H1 (cell line): Measurements from ENCODE around the gene DHFR2. TPM values are rescaled to one million over a fixed set of nuclear protein-coding genes. Genes with fewer than 3 reads are reported as not detected.
"Not testable (repeated sequence)": the region's sequence is repeated elsewhere in the genome, so short reads cannot be mapped to it uniquely, and the experiment has no call there.

Source experiments
- CTCF ChIA-PET: fragments of 300-600 bp; sonication (Branson Sonifier 250); formaldehyde crosslinking; loops from one replicate; lab custom pipeline; 2021; ENCODE audit not compliant: partially characterized antibody; lab: Charles Lee
- POLR2A ChIA-PET: fragments of 300-600 bp; sonication (Branson Sonifier 250); formaldehyde crosslinking; loops from one replicate; lab custom pipeline; 2021; ENCODE audit warnings: inconsistent platforms; ENCODE audit not compliant: partially characterized antibody; lab: Charles Lee
- DNase-seq, 2 experiments: peaks; one replicate each; pipeline versions ENCODE4 v3.0.0 to v3.0.0-alpha.2; 2010 to 2022; ENCODE audit warnings: low spot score in 2 of 2, low read depth in 1 of 2, mixed read lengths in 1 of 2
- FAIRE-seq: peaks from 2 replicates; lab custom pipeline; 2011; peaks lifted over from hg19 to GRCh38; lab: Jason Lieb, UNC
- H2AFZ ChIP-seq: 2 replicates; pipeline ENCODE4 v1.8.1; 2012; ENCODE audit warnings: low read length, inconsistent platforms
- H2AK5ac ChIP-seq: 2 replicates; pipeline ENCODE4 v1.6.1; 2013; ENCODE audit warnings: low read depth, low read length
- H2BK120ac ChIP-seq: replicated peaks from 2 replicates; pipeline ENCODE3; 2013; ENCODE audit warnings: low read depth, low read length, inconsistent platforms
- H2BK12ac ChIP-seq: 2 replicates; pipeline ENCODE4 v1.6.1; 2013; ENCODE audit warnings: low read depth, low read length
- H2BK15ac ChIP-seq: 2 replicates; pipeline ENCODE4 v1.6.1; 2013; ENCODE audit warnings: low read length
- H2BK20ac ChIP-seq: 2 replicates; pipeline ENCODE4 v1.6.1; 2013; ENCODE audit warnings: low read length
- H2BK5ac ChIP-seq: 2 replicates; pipeline ENCODE4 v1.6.1; 2013; ENCODE audit warnings: low read depth, low read length
- H3K14ac ChIP-seq: 2 replicates; pipeline ENCODE4 v1.6.1; 2013; ENCODE audit warnings: inconsistent platforms; ENCODE audit not compliant: insufficient read length
- H3K18ac ChIP-seq: 2 replicates; pipeline ENCODE4 v1.6.1; 2013; ENCODE audit warnings: low read length; ENCODE audit errors: extremely low read depth
- H3K23ac ChIP-seq: 2 replicates; pipeline ENCODE4 v1.6.1; 2013; ENCODE audit warnings: inconsistent platforms; ENCODE audit not compliant: insufficient read length
- H3K23me2 ChIP-seq: 2 replicates; pipeline ENCODE4 v1.6.1; 2013; ENCODE audit warnings: low read depth, low read length
- H3K27ac ChIP-seq: 2 replicates; pipeline ENCODE4 v1.6.1; 2011; ENCODE audit warnings: low read depth, low read length, inconsistent platforms
- H3K27me3 ChIP-seq, 4 experiments: replicated peaks in 1 of 4; 1 replicate in 1 of 4; 2 replicates in 3 of 4; pipeline versions ENCODE4 v1.6.1 to v1.8.1; 2011 to 2013; ENCODE audit warnings: low read length in 3 of 4, mild to moderate bottlenecking in 3 of 4, inconsistent platforms in 2 of 4, mixed read lengths in 2 of 4, moderate library complexity in 1 of 4; ENCODE audit not compliant: control insufficient read depth in 3 of 4, insufficient read depth in 3 of 4; ENCODE audit errors: extremely low read depth in 1 of 4
- H3K36me3 ChIP-seq, 4 experiments: 2 replicates each; pipeline versions ENCODE4 v1.6.1 to v1.8.1; 2011 to 2013; ENCODE audit warnings: mild to moderate bottlenecking in 4 of 4, low read length in 3 of 4, moderate library complexity in 2 of 4, control low read depth in 1 of 4, inconsistent platforms in 1 of 4; ENCODE audit not compliant: insufficient read depth in 4 of 4, control insufficient read depth in 2 of 4
- H3K4ac ChIP-seq: replicated peaks from 2 replicates; pipeline ENCODE3; 2013; ENCODE audit warnings: low read length, low read depth, mixed read lengths, inconsistent platforms; ENCODE audit not compliant: insufficient read length
- H3K4me1 ChIP-seq, 4 experiments: replicated peaks in 1 of 4; 1 replicate in 1 of 4; 2 replicates in 3 of 4; pipeline versions ENCODE4 v1.6.1 to v1.8.1; 2011 to 2013; ENCODE audit warnings: low read length in 3 of 4, inconsistent platforms in 2 of 4, mixed read lengths in 1 of 4; ENCODE audit not compliant: insufficient read depth in 4 of 4, control insufficient read depth in 3 of 4
- H3K4me2 ChIP-seq, 2 experiments: 2 replicates each; pipeline versions ENCODE4 v1.6.1 to v1.8.1; 2011 to 2013; ENCODE audit warnings: low read depth in 2 of 2, low read length in 2 of 2, control low read depth in 1 of 2, inconsistent platforms in 1 of 2, mild to moderate bottlenecking in 1 of 2; ENCODE audit not compliant: insufficient read depth in 1 of 2
- H3K4me3 ChIP-seq, 4 experiments: fragments of 200-600, 300-600 bp in 1 of 4; sonication (generic), shearing (Covaris generic), sonication (Bioruptor Twin) in 1 of 4; 2 replicates each; pipeline versions ENCODE4 v1.5.1 to v1.8.1; 2011 to 2016; ENCODE audit warnings: low read length in 4 of 4, low read depth in 3 of 4, control low read depth in 2 of 4, inconsistent platforms in 2 of 4, mild to moderate bottlenecking in 2 of 4, mixed read lengths in 1 of 4, moderate library complexity in 1 of 4; ENCODE audit not compliant: insufficient read depth in 2 of 4; ENCODE audit errors: extremely low read depth in 1 of 4
- H3K56ac ChIP-seq: replicated peaks from 2 replicates; pipeline ENCODE3; 2013; ENCODE audit warnings: low read depth, mild to moderate bottlenecking, mixed read lengths, low read length, inconsistent platforms; ENCODE audit not compliant: insufficient read length
- H3K79me1 ChIP-seq: 2 replicates; pipeline ENCODE4 v1.6.1; 2013; ENCODE audit warnings: low read depth, low read length, control low read depth
- H3K79me2 ChIP-seq, 2 experiments: 2 replicates each; pipeline versions ENCODE4 v1.6.1 to v1.8.1; 2012 to 2013; ENCODE audit warnings: low read length in 2 of 2, mild to moderate bottlenecking in 2 of 2, inconsistent platforms in 1 of 2; ENCODE audit not compliant: insufficient read depth in 2 of 2, control insufficient read depth in 1 of 2
- H3K9ac ChIP-seq, 4 experiments: replicated peaks in 1 of 4; 1 replicate in 1 of 4; 2 replicates in 3 of 4; pipeline versions ENCODE4 v1.6.1 to v1.8.1; 2011 to 2013; ENCODE audit warnings: low read depth in 3 of 4, low read length in 3 of 4, control low read depth in 2 of 4, mild to moderate bottlenecking in 2 of 4, moderate library complexity in 2 of 4, inconsistent platforms in 1 of 4; ENCODE audit errors: extremely low read depth in 1 of 4
- H3K9me3 ChIP-seq, 2 experiments: 2 replicates each; pipeline versions ENCODE4 v1.6.1 to v1.8.1; 2012 to 2013; ENCODE audit warnings: mild to moderate bottlenecking in 2 of 2, moderate library complexity in 2 of 2, control low read depth in 1 of 2, inconsistent platforms in 1 of 2, low read depth in 1 of 2, low read length in 1 of 2, mixed read lengths in 1 of 2; ENCODE audit not compliant: insufficient read depth in 2 of 2
- H4K20me1 ChIP-seq, 2 experiments: replicated peaks in 1 of 2; 2 replicates each; pipeline versions ENCODE3 to v1.8.1; 2011 to 2013; ENCODE audit warnings: inconsistent platforms in 2 of 2, low read length in 2 of 2, mild to moderate bottlenecking in 1 of 2; ENCODE audit not compliant: insufficient read depth in 2 of 2, control insufficient read depth in 1 of 2
- H4K5ac ChIP-seq: 2 replicates; pipeline ENCODE4 v1.6.1; 2013; ENCODE audit warnings: low read length, low read depth, mixed read lengths, inconsistent platforms; ENCODE audit not compliant: insufficient read length
- H4K8ac ChIP-seq: 2 replicates; pipeline ENCODE4 v1.8.0; 2013; ENCODE audit warnings: mild to moderate bottlenecking, moderate library complexity, low read length, inconsistent platforms; ENCODE audit not compliant: insufficient read depth; ENCODE audit errors: extremely low read depth
- H4K91ac ChIP-seq: replicated peaks from 2 replicates; pipeline ENCODE3; 2013; ENCODE audit warnings: low read length, mixed read lengths, inconsistent platforms; ENCODE audit not compliant: insufficient read length
- SAP30 ChIP-seq: fragments of 300-600 bp; sonication (generic); IDR thresholded peaks from 2 replicates; pipeline ENCODE4 v1.7.1; 2012; ENCODE audit warnings: low read length, moderate library complexity, mild to moderate bottlenecking, inconsistent platforms; ENCODE audit not compliant: insufficient read depth, insufficient replicate concordance
- WGBS, 2 experiments: shearing (Covaris generic) in 1 of 2; methylation state at CpG; one replicate each; pipeline versions ENCODE4 v1.1.6 to v1.1.7; 2013 to 2015; ENCODE audit warnings: low lambda C conversion rate in 2 of 2, mixed read lengths in 2 of 2, inconsistent platforms in 1 of 2, low coverage in 1 of 2, missing lambda C conversion rate in 1 of 2; ENCODE audit not compliant: insufficient replicate concordance in 2 of 2, insufficient coverage in 1 of 2, insufficient read length in 1 of 2; ENCODE audit errors: extremely low coverage in 1 of 2, missing lambda C conversion rate in 1 of 2; 5-methylcytosine and 5-hydroxymethylcytosine counted together
- polyA plus RNA-seq, 7 experiments: library from polyadenylated mRNA; depleted of rRNA in 3 of 7; stranded (reverse) in 5 of 7; unstranded in 2 of 7; fragments of >200 nt in 5 of 7; fragments of 200-250 nt in 2 of 7; gene quantifications; 1 replicate in 5 of 7; 2 replicates in 1 of 7; 4 replicates in 1 of 7; pipeline versions ENCODE4 v1.2.1 to v1.2.3, GENCODE V29; 2011 to 2013; ENCODE audit warnings: missing spikeins in 2 of 7, mixed read lengths in 2 of 7
- total RNA-seq: library from RNA; stranded (reverse); fragmentation: NEBNext Ultra II Directional; extraction: Animal tissue kit (Norgen Biotek cat#: 25700); gene quantifications from 2 replicates; pipeline ENCODE4 v1.2.1, GENCODE V29; 2021

DHFR2 gene
- total and polyA plus RNA-seq, 2 of the 8 experiments (the other 6 are each of a cell fraction or from before 2014, with no cell fraction given) = 0.59 to 2.6 TPM

DNA sequence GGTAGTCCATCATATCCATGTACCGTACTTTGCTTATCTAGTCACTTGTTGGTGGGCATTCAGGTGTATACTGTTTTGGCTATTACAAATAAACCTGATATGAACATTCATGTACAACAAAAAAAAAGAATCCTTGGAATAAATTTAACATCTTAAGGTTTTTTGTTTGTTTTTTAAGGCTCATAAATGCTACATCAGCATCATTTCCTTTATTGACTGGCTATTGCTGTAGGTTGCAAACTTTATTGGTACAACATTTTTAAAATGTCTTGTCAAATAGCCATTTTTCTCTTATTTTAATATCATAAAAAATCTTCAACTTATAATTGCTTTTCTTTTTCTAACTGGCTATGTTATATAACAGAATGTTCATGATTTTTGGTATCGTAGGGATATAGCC is 16.2 kb downstream of the DHFR2 start (continued):
- no peak for TF ChIP-seq SAP30

GRCh38 chr3:94044100-94044936 is 18.4 kb downstream of the DHFR2 start:
- H2BK5ac ChIP-seq, H3K4ac ChIP-seq, H2BK20ac ChIP-seq, H4K5ac ChIP-seq, H3K27me3 ChIP-seq, CTCF ChIA-PET, H3K4me3 ChIP-seq, H2BK12ac ChIP-seq, H4K20me1 ChIP-seq, H3K4me2 ChIP-seq, H3K23ac ChIP-seq, H3K4me1 ChIP-seq, H2AFZ ChIP-seq, H2BK15ac ChIP-seq, FAIRE-seq, H2AK5ac ChIP-seq, DNase-seq, H3K27ac ChIP-seq, H3K14ac ChIP-seq, H2BK120ac ChIP-seq, H3K56ac ChIP-seq, H3K23me2 ChIP-seq, H3K79me2 ChIP-seq, H3K18ac ChIP-seq, H4K8ac ChIP-seq, H4K91ac ChIP-seq, H3K9ac ChIP-seq, H3K79me1 ChIP-seq: not testable (repeated sequence)
- POLR2A ChIA-PET = interaction anchor here (0.7 kb wide), 1 partner anchor 37 kb away, joined by 3 read pairs; no protein-coding TSS in a partner anchor
- Histone ChIP-seq H3K9me3 (peaks cover 0 to 14% of the 10 kb centered on the region in 2 experiments; a peak in 3 of 4 replicates), H3K36me3 (peaks cover 0 to 23% (median 3%) of the 10 kb centered on the region in 4 experiments; a peak in 3 of 8 replicates)
- WGBS, 2 experiments = 91% methylated on average over 8 of the region's 61 CpGs; no CpG with 5 or more reads in 1 of the 2 experiments
